Measurements from ENCODE around the gene CDH4. TPM values are rescaled to one million over a fixed set of nuclear protein-coding genes. Genes with fewer than 3 reads are reported as not detected.

Gene CDH4
- total RNA-seq, 4 donors from 2014 or later, result 0.13 to 0.38 (median 0.21) TPM; not detected in 1

GRCh38 chr20:61458146-61458746, 206.2 kb downstream of the CDH4 start:
- intact Hi-C loops (cut with DNase I), result no loop called here
- no peaks in the 10 kb centered on the region for H3K27me3 ChIP-seq
- no peak overlapping the region for H3K27ac ChIP-seq
- no peaks in the 10 kb centered on the region for H3K36me3 ChIP-seq
- TF ChIP-seq POLR2A (IDR thresholded peaks at IDR 0.05), result no peak
- no peak for TF ChIP-seq CTCF (IDR thresholded peaks at IDR 0.05)
- H3K4me1 ChIP-seq, result no peaks in the 10 kb centered on the region
- DNase-seq, result no peak
- 89 to 90% methylated on average over 4 of the region's 4 CpGs for WGBS, 2 donors
- no peak overlapping the region for H3K4me3 ChIP-seq
- no peaks in the 10 kb centered on the region for H3K9me3 ChIP-seq

- no peak for DNase-seq
Measured at GRCh38 chr20:61459266-61459665, 207.2 kb downstream of the CDH4 start.

GRCh38 chr20:61459705-61460104, 207.6 kb downstream of the CDH4 start:
- Histone ChIP-seq H3K9me3 (no peaks in the 10 kb centered on the region), H3K4me3 (no peak overlapping the region), H3K27ac (no peak overlapping the region), H3K36me3 (no peaks in the 10 kb centered on the region), H3K4me1 (no peaks in the 10 kb centered on the region), H3K27me3 (no peaks in the 10 kb centered on the region)
- no peak for DNase-seq
- intact Hi-C loops (cut with DNase I), result no loop called here
- WGBS, 2 donors, result 46 to 71% methylated on average over 2 to 6 of the region's 7 CpGs
- no peak for TF ChIP-seq POLR2A (IDR thresholded peaks at IDR 0.05)
- no peak for TF ChIP-seq CTCF (IDR thresholded peaks at IDR 0.05)

More at GRCh38 chr20:61459266-61459665, 207.2 kb downstream of the CDH4 start:
- Histone ChIP-seq H3K9me3 (no peaks in the 10 kb centered on the region), H3K4me3 (no peak overlapping the region), H3K27ac (no peak overlapping the region), H3K4me1 (no peaks in the 10 kb centered on the region), H3K27me3 (no peaks in the 10 kb centered on the region), H3K36me3 (no peaks in the 10 kb centered on the region)
- intact Hi-C loops (cut with DNase I), result no loop called here
- 88% methylated on average over 2 to 6 of the region's 7 CpGs for WGBS, 2 donors
- no peak for TF ChIP-seq POLR2A (IDR thresholded peaks at IDR 0.05)
- no peak for TF ChIP-seq CTCF (IDR thresholded peaks at IDR 0.05)

- intact Hi-C loops (cut with DNase I), result no loop called here
- H3K27ac ChIP-seq, result no peak overlapping the region
- H3K36me3 ChIP-seq, result no peaks in the 10 kb centered on the region
- 67 to 73% methylated on average over 1 to 7 of the region's 11 CpGs for WGBS, 2 donors
- no peak overlapping the region for H3K4me3 ChIP-seq
- H3K4me1 ChIP-seq, result no peaks in the 10 kb centered on the region
- no peak for DNase-seq
- TF ChIP-seq CTCF (IDR thresholded peaks at IDR 0.05) (no peak), POLR2A (IDR thresholded peaks at IDR 0.05) (no peak)
- H3K9me3 ChIP-seq, result no peaks in the 10 kb centered on the region
- no peaks in the 10 kb centered on the region for H3K27me3 ChIP-seq
Measured at GRCh38 chr20:61460261-61461052, 208.4 kb downstream of the CDH4 start.

GRCh38 chr20:61461461-61461860, 209.4 kb downstream of the CDH4 start:
- H3K27me3 ChIP-seq, result no peaks in the 10 kb centered on the region
- H3K4me1 ChIP-seq, result no peaks in the 10 kb centered on the region
- H3K36me3 ChIP-seq, result no peaks in the 10 kb centered on the region
- no peak for DNase-seq
- H3K27ac ChIP-seq, result no peak overlapping the region
- intact Hi-C loops (cut with DNase I), result no loop called here
- TF ChIP-seq POLR2A (IDR thresholded peaks at IDR 0.05) (no peak), CTCF (IDR thresholded peaks at IDR 0.05) (no peak)
- WGBS, 2 donors, result 79 to 88% methylated on average over 11 to 12 of the region's 12 CpGs
- no peaks in the 10 kb centered on the region for H3K9me3 ChIP-seq
- no peak overlapping the region for H3K4me3 ChIP-seq
